ENCODE data around the gene TSBP1. TPM values are rescaled to one million over a fixed set of nuclear protein-coding genes. Genes with fewer than 3 reads are reported as not detected.

TSBP1 gene
- total and polyA plus RNA-seq, 2 experiments from 2014 or later = not detected

GRCh38 chr6:32402812-32403211 lies 31.1 kb upstream of the TSBP1 start:
- no peaks in the 10 kb centered on the region for H3K79me2 ChIP-seq
- H3K36me3 ChIP-seq (replicated peaks; ENCODE audit: insufficient read depth, low read depth) = no peaks in the 10 kb centered on the region
- H3K4me3 ChIP-seq = no peak overlapping the region
- no peak overlapping the region for H3K4me2 ChIP-seq
- TF ChIP-seq EZH2phosphoT487 (IDR thresholded peaks at IDR 0.05; ENCODE audit: low read depth, severe bottlenecking, unreplicated experiment) = no peak
- no peak for TF ChIP-seq CTCF (IDR thresholded peaks at IDR 0.05; ENCODE audit: poor library complexity)
- no peak for TF ChIP-seq EZH2 (IDR thresholded peaks at IDR 0.05; ENCODE audit: borderline replicate concordance)
- H3K27ac ChIP-seq = no peak overlapping the region
- H4K20me1 ChIP-seq (ENCODE audit: insufficient read depth, poor library complexity, severe bottlenecking) = no peaks in the 10 kb centered on the region
- WGBS (ENCODE audit: low lambda C conversion rate, missing lambda C conversion rate) = 82% methylated on average over 8 of the region's 8 CpGs
- H2AFZ ChIP-seq = no peak overlapping the region
- H3K4me1 ChIP-seq (ENCODE audit: insufficient read depth) = no peaks in the 10 kb centered on the region
- H3K27me3 ChIP-seq = peaks cover 8% of the 10 kb centered on the region
- no peak for DNase-seq (ENCODE audit: low spot score)
- H3K9me2 ChIP-seq (replicated peaks; ENCODE audit: insufficient read depth) = no peaks in the 10 kb centered on the region
- no peaks in the 10 kb centered on the region for H3K9me3 ChIP-seq (ENCODE audit: low read depth)

- Histone ChIP-seq H3K79me2 (no peaks in the 10 kb centered on the region), H3K27me3 (peaks cover 8% of the 10 kb centered on the region), H2AFZ (no peak overlapping the region), H3K9me3 (ENCODE audit: low read depth) (no peaks in the 10 kb centered on the region), H3K9me2 (replicated peaks; ENCODE audit: insufficient read depth) (no peaks in the 10 kb centered on the region), H3K36me3 (replicated peaks; ENCODE audit: insufficient read depth, low read depth) (no peaks in the 10 kb centered on the region), H4K20me1 (ENCODE audit: insufficient read depth, poor library complexity, severe bottlenecking) (no peaks in the 10 kb centered on the region), H3K27ac (no peak overlapping the region), H3K4me1 (ENCODE audit: insufficient read depth) (no peaks in the 10 kb centered on the region), H3K4me2 (no peak overlapping the region), H3K4me3 (no peak overlapping the region)
- 51% methylated on average over 4 of the region's 4 CpGs for WGBS (ENCODE audit: low lambda C conversion rate, missing lambda C conversion rate)
- no peak for TF ChIP-seq CTCF (IDR thresholded peaks at IDR 0.05; ENCODE audit: poor library complexity)
- TF ChIP-seq EZH2phosphoT487 (IDR thresholded peaks at IDR 0.05; ENCODE audit: low read depth, severe bottlenecking, unreplicated experiment) = no peak
- no peak for TF ChIP-seq EZH2 (IDR thresholded peaks at IDR 0.05; ENCODE audit: borderline replicate concordance)
- DNase-seq (ENCODE audit: low spot score) = no peak
These were observed 29.7 kb upstream of the TSBP1 start for GRCh38 chr6:32401284-32401963.

GRCh38 chr6:32397252-32397920 lies 25.7 kb upstream of the TSBP1 start:
- Histone ChIP-seq H3K4me1 (ENCODE audit: insufficient read depth) (no peaks in the 10 kb centered on the region), H2AFZ (no peak overlapping the region), H3K27ac (peak overlapping the region; percentile 11), H3K79me2 (no peaks in the 10 kb centered on the region), H3K4me2 (no peak overlapping the region), H3K27me3 (no peaks in the 10 kb centered on the region), H3K9me2 (replicated peaks; ENCODE audit: insufficient read depth) (no peaks in the 10 kb centered on the region), H3K36me3 (replicated peaks; ENCODE audit: insufficient read depth, low read depth) (no peaks in the 10 kb centered on the region), H3K9me3 (ENCODE audit: low read depth) (no peaks in the 10 kb centered on the region), H4K20me1 (ENCODE audit: insufficient read depth, poor library complexity, severe bottlenecking) (no peaks in the 10 kb centered on the region), H3K4me3 (no peak overlapping the region)
- TF ChIP-seq CTCF (IDR thresholded peaks at IDR 0.05; ENCODE audit: poor library complexity) (no peak), EZH2 (IDR thresholded peaks at IDR 0.05; ENCODE audit: borderline replicate concordance) (no peak), EZH2phosphoT487 (IDR thresholded peaks at IDR 0.05; ENCODE audit: low read depth, severe bottlenecking, unreplicated experiment) (no peak)
- 80% methylated on average over 7 of the region's 7 CpGs for WGBS (ENCODE audit: low lambda C conversion rate, missing lambda C conversion rate)
- no peak for DNase-seq (ENCODE audit: low spot score)
